GM18526 (cell line): ENCODE results near the gene RBM38.

Experiments
- POLR2A ChIP-seq: IDR thresholded peaks from 3 replicates; pipeline ENCODE4 v1.6.1; 2011; ENCODE audit not compliant: insufficient read length; ENCODE audit errors: extremely low read depth

Gene RBM38

GRCh38 chr20:57405236-57406016 lies 14.2 kb downstream of the RBM38 start:
- TF ChIP-seq POLR2A = no peak

GRCh38 chr20:57407541-57407956 lies 16.4 kb downstream of the RBM38 start:
- no peak for TF ChIP-seq POLR2A

GRCh38 chr20:57408131-57408530 lies 16.9 kb downstream of the RBM38 start:
- TF ChIP-seq POLR2A = no peak

- no peak for TF ChIP-seq POLR2A
These were observed 17.5 kb downstream of the RBM38 start for GRCh38 chr20:57408536-57409233.

GRCh38 chr20:57409316-57409671 lies 18.1 kb downstream of the RBM38 start:
- peak; percentile 22 for TF ChIP-seq POLR2A

GRCh38 chr20:57409672-57410397 lies 18.6 kb downstream of the RBM38 start:
- TF ChIP-seq POLR2A = no peak

GRCh38 chr20:57410398-57410920 lies 19.3 kb downstream of the RBM38 start:
- TF ChIP-seq POLR2A = no peak

- TF ChIP-seq POLR2A = no peak
These were observed 19.7 kb downstream of the RBM38 start for GRCh38 chr20:57410924-57411323.

- TF ChIP-seq POLR2A = no peak
These were observed 20.4 kb downstream of the RBM38 start for GRCh38 chr20:57411406-57412283.

- no peak for TF ChIP-seq POLR2A
These were observed 21.3 kb downstream of the RBM38 start for GRCh38 chr20:57412347-57413029.

- TF ChIP-seq POLR2A = no peak
These were observed 22.8 kb downstream of the RBM38 start for GRCh38 chr20:57413986-57414385.

GRCh38 chr20:57414867-57415592 lies 23.8 kb downstream of the RBM38 start:
- no peak for TF ChIP-seq POLR2A

- no peak for TF ChIP-seq POLR2A
These were observed 24.6 kb downstream of the RBM38 start for GRCh38 chr20:57415771-57416170.

GRCh38 chr20:57416296-57417022 lies 25.3 kb downstream of the RBM38 start:
- TF ChIP-seq POLR2A = no peak
